GM23338 (cell line): ENCODE results near the gene ANKRD2. TPM values are rescaled to one million over a fixed set of nuclear protein-coding genes. Genes with fewer than 3 reads are reported as not detected.

Experiments used
- ATAC-seq: fragments of 200-7000 bp; cut with Tn5 transposase; 3 replicates; pipeline ENCODE4 v1.9.1; 2020
- DNase-seq: peaks from one replicate; pipeline ENCODE4 v3.0.0-alpha.2; 2015; ENCODE audit warnings: low spot score
- H2AFZ ChIP-seq: fragments of 200-600 bp; sonication (generic); 2 replicates; pipeline ENCODE4 v1.8.0; 2016; ENCODE audit warnings: antibody characterized with exemption, mild to moderate bottlenecking, moderate library complexity
- H3F3A ChIP-seq: fragments of 200-600 bp; sonication (generic); replicated peaks from 2 replicates; pipeline ENCODE4 v1.8.0; 2017; ENCODE audit warnings: antibody characterized with exemption, mixed run types, low read depth
- H3K27ac ChIP-seq: fragments of 200-600 bp; sonication (generic); 2 replicates; pipeline ENCODE4 v1.6.1; 2016; ENCODE audit warnings: low read depth
- H3K27me3 ChIP-seq: fragments of 200-600 bp; sonication (generic); 2 replicates; pipeline ENCODE4 v1.8.0; 2016; ENCODE audit warnings: mild to moderate bottlenecking, mixed run types, moderate library complexity; ENCODE audit not compliant: insufficient read depth
- H3K36me3 ChIP-seq: fragments of 200-600 bp; sonication (generic); 2 replicates; pipeline ENCODE4 v1.8.0; 2016; ENCODE audit warnings: mild to moderate bottlenecking; ENCODE audit not compliant: insufficient read depth
- H3K4me1 ChIP-seq: fragments of 200-600 bp; sonication (generic); 2 replicates; pipeline ENCODE4 v1.8.0; 2016; ENCODE audit warnings: mild to moderate bottlenecking, moderate library complexity; ENCODE audit not compliant: insufficient read depth
- H3K4me2 ChIP-seq: fragments of 200-600 bp; sonication (generic); 2 replicates; pipeline ENCODE4 v1.7.1; 2017; ENCODE audit warnings: mixed run types
- H3K4me3 ChIP-seq: fragments of 200-600 bp; sonication (generic); 2 replicates; pipeline ENCODE4 v1.6.1; 2016; ENCODE audit warnings: mixed run types
- H3K79me2 ChIP-seq: fragments of 200-600 bp; sonication (generic); replicated peaks from 2 replicates; pipeline ENCODE4 v1.8.0; 2017; ENCODE audit warnings: mild to moderate bottlenecking; ENCODE audit not compliant: insufficient read depth
- H3K9me2 ChIP-seq: fragments of 200-600 bp; sonication (generic); 2 replicates; pipeline ENCODE4 v1.8.0; 2017; ENCODE audit not compliant: insufficient read depth
- H4K20me1 ChIP-seq: fragments of 200-600 bp; sonication (generic); replicated peaks from 2 replicates; pipeline ENCODE4 v1.8.0; 2017; ENCODE audit warnings: mild to moderate bottlenecking; ENCODE audit not compliant: insufficient read depth
- H3K27ac Mint-ChIP-seq: 2 replicates; pipeline ENCODE4 v1.8.0; 2020; ENCODE audit warnings: inconsistent platforms, mild to moderate bottlenecking, moderate library complexity, mixed read lengths
- H3K27me3 Mint-ChIP-seq: 3 replicates; pipeline ENCODE4 v1.8.0; 2022; ENCODE audit warnings: low read depth, mild to moderate bottlenecking, moderate library complexity, mixed read lengths, inconsistent platforms; ENCODE audit not compliant: insufficient read depth, poor library complexity
- H3K36me3 Mint-ChIP-seq: 3 replicates; pipeline ENCODE4 v1.8.0; 2021; ENCODE audit warnings: low read depth, mild to moderate bottlenecking, inconsistent platforms, moderate library complexity, mixed read lengths
- H3K4me1 Mint-ChIP-seq: 3 replicates; pipeline ENCODE4 v1.8.0; 2020; ENCODE audit warnings: mild to moderate bottlenecking, inconsistent platforms, mixed read lengths
- H3K4me3 Mint-ChIP-seq: 3 replicates; pipeline ENCODE4 v1.8.0; 2021; ENCODE audit warnings: moderate library complexity, mild to moderate bottlenecking, inconsistent platforms, mixed read lengths
- H3K9me3 Mint-ChIP-seq: 3 replicates; pipeline ENCODE4 v1.8.0; 2020; ENCODE audit warnings: moderate library complexity, mild to moderate bottlenecking, inconsistent platforms, mixed read lengths
- CREB1 ChIP-seq: fragments of 250-450 bp; sonication (Bioruptor Pico); IDR thresholded peaks from 2 replicates; pipeline ENCODE4 v1.5.0; 2020; ENCODE audit warnings: low read depth, mild to moderate bottlenecking, moderate library complexity
- ETS1 ChIP-seq: IDR thresholded peaks from 2 replicates; pipeline ENCODE4 v1.6.1; 2016; ENCODE audit warnings: antibody characterized with exemption
- EZH2 ChIP-seq: fragments of 200-600 bp; sonication (generic); IDR thresholded peaks from one replicate; pipeline ENCODE4 v1.8.0; 2017; ENCODE audit warnings: antibody characterized with exemption, mild to moderate bottlenecking, low read depth; ENCODE audit not compliant: unreplicated experiment
- EZH2phosphoT487 ChIP-seq: fragments of 200-600 bp; sonication (generic); IDR thresholded peaks from one replicate; pipeline ENCODE4 v1.8.1; 2018; ENCODE audit warnings: antibody characterized with exemption; ENCODE audit not compliant: unreplicated experiment
- JUNB ChIP-seq: IDR thresholded peaks from one replicate; pipeline ENCODE4 v1.6.1; 2016; ENCODE audit warnings: antibody characterized with exemption; ENCODE audit not compliant: unreplicated experiment
- NANOG ChIP-seq: IDR thresholded peaks from 2 replicates; pipeline ENCODE4 v1.6.1; 2016; ENCODE audit warnings: antibody characterized with exemption, borderline replicate concordance
- REST ChIP-seq: IDR thresholded peaks from one replicate; pipeline ENCODE4 v1.6.1; 2018; ENCODE audit warnings: antibody characterized with exemption; ENCODE audit not compliant: unreplicated experiment
- STAT1 ChIP-seq: IDR thresholded peaks from one replicate; pipeline ENCODE4 v1.6.1; 2016; ENCODE audit warnings: antibody characterized with exemption; ENCODE audit not compliant: unreplicated experiment
- ZNF331 ChIP-seq: fragments of 250-450 bp; sonication (Bioruptor Pico); IDR thresholded peaks from 2 replicates; pipeline ENCODE4 v1.5.0; 2020; ENCODE audit warnings: low read depth, mild to moderate bottlenecking, moderate library complexity
- ZNF462 ChIP-seq: fragments of 250-450 bp; sonication (Bioruptor Pico); IDR thresholded peaks from 2 replicates; pipeline ENCODE4 v1.5.0; 2020; ENCODE audit warnings: mild to moderate bottlenecking, moderate library complexity
- polyA plus RNA-seq: library from polyadenylated mRNA; unstranded; fragments of >200 nt; fragmentation: Nextera tagmentation; extraction: Ambion mirVana; gene quantifications from 2 replicates; pipeline ENCODE4 v1.2.1, GENCODE V29; 2016
- total RNA-seq: library from RNA; depleted of rRNA; stranded (reverse); fragments of >200 nt; shearing (Covaris generic); gene quantifications from 2 replicates; pipeline ENCODE4 v1.2.3, GENCODE V29; 2014

ANKRD2 gene
- total and polyA plus RNA-seq, 2 experiments from 2014 or later: not detected

- Histone ChIP-seq H3K36me3 (no peaks in the 10 kb centered on the region), H3K27ac (no peak overlapping the region), H3K4me1 (peaks cover 3% of the 10 kb centered on the region), H3K9me2 (0 out of 2 replicates have a peak, but pooled peaks cover 3% of the 10 kb centered on the region), H3K27me3 (no peaks in the 10 kb centered on the region), H4K20me1 (no peaks in the 10 kb centered on the region), H3K4me2 (no peak overlapping the region), H2AFZ (no peak overlapping the region), H3F3A (no peaks in the 10 kb centered on the region), H3K4me3 (no peak overlapping the region), H3K79me2 (no peaks in the 10 kb centered on the region)
- no peaks in the 10 kb centered on the region for H3K9me3 Mint-ChIP-seq
- no peak for DNase-seq
- H3K27me3 Mint-ChIP-seq: peaks cover 11% of the 10 kb centered on the region
- peaks cover 10% of the 10 kb centered on the region; the same call in 2 of the 3 replicates for H3K4me1 Mint-ChIP-seq
- H3K4me3 Mint-ChIP-seq: no peak overlapping the region
- ATAC-seq: no peak
- no peaks in the 10 kb centered on the region for H3K36me3 Mint-ChIP-seq
- TF ChIP-seq EZH2phosphoT487: no peak
- H3K27ac Mint-ChIP-seq: no peak overlapping the region
Measured at GRCh38 chr10:97587183-97587582, 14.6 kb downstream of the ANKRD2 start.

- Histone ChIP-seq H3K4me3 (no peak within 1 kb of the TSS), H3K4me1 (no peaks in the 10 kb centered on the region), H2AFZ (no peak within 1 kb of the TSS), H4K20me1 (no peaks in the 10 kb centered on the region), H3K4me2 (no peak within 1 kb of the TSS), H3F3A (no peaks in the 10 kb centered on the region), H3K36me3 (no peaks in the 10 kb centered on the region), H3K27me3 (no peaks in the 10 kb centered on the region), H3K9me2 (0 out of 2 replicates have a peak, but pooled peaks cover 3% of the 10 kb centered on the region), H3K79me2 (no peaks in the 10 kb centered on the region), H3K27ac (no peak within 1 kb of the TSS)
- Mint-ChIP-seq H3K36me3 (no peaks in the 10 kb centered on the region), H3K4me3 (no peak within 1 kb of the TSS), H3K27me3 (peaks cover 4% of the 10 kb centered on the region), H3K4me1 (peaks cover 1% of the 10 kb centered on the region; the same call in 1 of the 3 replicates), H3K9me3 (no peaks in the 10 kb centered on the region), H3K27ac (no peak within 1 kb of the TSS)
- DNase-seq (no peak), ATAC-seq (no peak)
- no peak for TF ChIP-seq CREB1
- no peak for TF ChIP-seq NANOG
- no peak for TF ChIP-seq STAT1
- no peak for TF ChIP-seq ZNF331 (CRISPR knock-in tag)
- no peak for TF ChIP-seq EZH2
- no peak for TF ChIP-seq REST
- TF ChIP-seq ETS1: no peak
- no peak for TF ChIP-seq ZNF462 (CRISPR knock-in tag)
- TF ChIP-seq JUNB: no peak
Measured at GRCh38 chr10:97589479-97589878, 16.9 kb downstream of the ANKRD2 start, which contains the start of gene C10orf62. Gene C10orf62, plus strand, starts transcription at chr10:97589721. Its CDS starts 177 bp downstream, at chr10:97589898.
